Endothelial cell of umbilical vein (primary cell): Measurements from ENCODE around the gene PCDHGA12. TPM values are rescaled to one million over a fixed set of nuclear protein-coding genes. Genes with fewer than 3 reads are reported as not detected.

Experiments used
- BruUV-seq: library from RNA; stranded (reverse); fragments of 400-500 nt; replicated peaks from 2 replicates; lab custom pipeline; 2021; lab: Mats Ljungman, UMichigan
- CTCF ChIA-PET: fragments of 300-600, 350-600 bp; sonication (Branson Sonifier 250); formaldehyde crosslinking; loops from one replicate; lab custom pipeline; 2021; ENCODE audit warnings: antibody characterized with exemption, inconsistent platforms; lab: Charles Lee
- POLR2A ChIA-PET: fragments of 300-600, 350-600 bp; sonication (Branson Sonifier 250); formaldehyde crosslinking; loops from one replicate; lab custom pipeline; 2021; ENCODE audit warnings: antibody characterized with exemption, inconsistent platforms; lab: Charles Lee
- DNase-seq: peaks from one replicate; pipeline ENCODE4 v3.0.0-alpha.2; 2011; ENCODE audit warnings: low read depth, low spot score
- FAIRE-seq: peaks from 2 replicates; lab custom pipeline; 2011; peaks lifted over from hg19 to GRCh38; lab: Jason Lieb, UNC
- H2AFZ ChIP-seq: 2 replicates; pipeline ENCODE4 v1.6.0; 2012; ENCODE audit warnings: low read depth, low read length, control low read depth, inconsistent platforms
- H3K27ac ChIP-seq: 2 replicates; pipeline ENCODE4 v1.5.1; 2011; ENCODE audit warnings: low read depth, mild to moderate bottlenecking, control low read depth, low read length, moderate library complexity; ENCODE audit not compliant: insufficient read depth
- H3K27me3 ChIP-seq, 2 experiments: 2 replicates each; pipeline versions ENCODE4 v1.6.0 to v1.6.1; 2011; ENCODE audit warnings: low read length in 2 of 2, mixed read lengths in 1 of 2; ENCODE audit not compliant: control insufficient read depth in 2 of 2, insufficient read depth in 2 of 2
- H3K36me3 ChIP-seq, 2 experiments: 2 replicates in 1 of 2; 3 replicates in 1 of 2; pipeline ENCODE4 v1.5.1; 2011; ENCODE audit warnings: low read length in 2 of 2, mild to moderate bottlenecking in 1 of 2, moderate library complexity in 1 of 2; ENCODE audit not compliant: control insufficient read depth in 2 of 2, insufficient read depth in 2 of 2; ENCODE audit errors: extremely low read depth in 1 of 2
- H3K4me1 ChIP-seq: 3 replicates; pipeline ENCODE4 v1.5.1; 2011; ENCODE audit warnings: mild to moderate bottlenecking, low read length; ENCODE audit not compliant: control insufficient read depth, insufficient read depth; ENCODE audit errors: extremely low read depth
- H3K4me2 ChIP-seq: 2 replicates; pipeline ENCODE4 v1.6.1; 2011; ENCODE audit warnings: low read length, control low read depth, mixed read lengths; ENCODE audit not compliant: insufficient read depth
- H3K4me3 ChIP-seq, 3 experiments: fragments of 200-600 bp in 1 of 3; sonication (generic), shearing (Covaris generic) in 1 of 3; replicated peaks in 1 of 3; 2 replicates each; pipeline ENCODE4 v1.5.1; 2011 to 2016; ENCODE audit warnings: control low read depth in 3 of 3, low read length in 3 of 3, mild to moderate bottlenecking in 2 of 3, inconsistent platforms in 1 of 3, low read depth in 1 of 3, moderate library complexity in 1 of 3; ENCODE audit not compliant: insufficient read depth in 1 of 3
- H3K79me2 ChIP-seq: 2 replicates; pipeline ENCODE4 v1.6.0; 2012; ENCODE audit warnings: low read length, inconsistent platforms; ENCODE audit not compliant: control insufficient read depth, insufficient read depth
- H3K9ac ChIP-seq: replicated peaks from 2 replicates; pipeline ENCODE3; 2011; ENCODE audit warnings: low read length, control low read depth; ENCODE audit not compliant: insufficient read depth; ENCODE audit errors: extremely low read depth
- H3K9me1 ChIP-seq: replicated peaks from 3 replicates; pipeline ENCODE4 v1.6.0; 2011; ENCODE audit warnings: mild to moderate bottlenecking, low read length; ENCODE audit not compliant: control insufficient read depth, insufficient read depth; ENCODE audit errors: extremely low read depth
- H3K9me3 ChIP-seq: replicated peaks from 2 replicates; pipeline ENCODE4 v1.5.1; 2012; ENCODE audit warnings: low read length, inconsistent platforms; ENCODE audit not compliant: control insufficient read depth, insufficient read depth
- H4K20me1 ChIP-seq: replicated peaks from 2 replicates; pipeline ENCODE3; 2011; ENCODE audit warnings: mild to moderate bottlenecking, low read length; ENCODE audit not compliant: control insufficient read depth, insufficient read depth; ENCODE audit errors: extremely low read depth
- CTCF ChIP-seq, 2 donors: IDR thresholded peaks; 1 replicate in 1 of 2; 2 replicates in 1 of 2; pipeline ENCODE4 v1.5.1; 2011; ENCODE audit warnings: low read length in 2 of 2, mild to moderate bottlenecking in 2 of 2, moderate library complexity in 2 of 2, control low read depth in 1 of 2, inconsistent platforms in 1 of 2, low read depth in 1 of 2; ENCODE audit not compliant: insufficient read depth in 1 of 2; ENCODE audit errors: extremely low read depth in 1 of 2
- EZH2 ChIP-seq: IDR thresholded peaks from 2 replicates; pipeline ENCODE4 v1.6.1; 2012; ENCODE audit warnings: borderline replicate concordance, low read depth, mild to moderate bottlenecking, moderate library complexity, low read length, inconsistent platforms; ENCODE audit not compliant: severe bottlenecking
- FOS ChIP-seq: IDR thresholded peaks from 2 replicates; pipeline ENCODE4 v1.6.1; 2011; ENCODE audit warnings: mild to moderate bottlenecking, low read length, moderate library complexity, borderline replicate concordance; ENCODE audit not compliant: insufficient read depth
- GATA2 ChIP-seq: IDR thresholded peaks from 2 replicates; pipeline ENCODE4 v1.7.0; 2011; ENCODE audit warnings: low read depth, mild to moderate bottlenecking, moderate library complexity, mixed read lengths, low read length; ENCODE audit not compliant: insufficient read length, insufficient read depth
- JUN ChIP-seq: IDR thresholded peaks from 2 replicates; pipeline ENCODE4 v1.6.1; 2011; ENCODE audit warnings: borderline replicate concordance, low read depth; ENCODE audit not compliant: insufficient read length, insufficient read depth
- MAX ChIP-seq: IDR thresholded peaks from 2 replicates; pipeline ENCODE4 v1.6.1; 2011; ENCODE audit not compliant: insufficient read depth, insufficient read length
- MYC ChIP-seq: IDR thresholded peaks from one replicate; pipeline ENCODE4 v1.6.1; 2011; ENCODE audit warnings: mild to moderate bottlenecking, low read depth, low read length
- POLR2A ChIP-seq: IDR thresholded peaks from 2 replicates; pipeline ENCODE4 v1.6.1; 2012; ENCODE audit warnings: low read depth, mild to moderate bottlenecking, control low read depth, low read length
- POLR2AphosphoS5 ChIP-seq: IDR thresholded peaks from 2 replicates; pipeline ENCODE4 v1.6.1; 2012; ENCODE audit warnings: low read depth, mild to moderate bottlenecking, control low read depth, low read length, moderate library complexity; ENCODE audit not compliant: insufficient read depth
- dilution Hi-C: fragments of 300-500 bp; cut with MboI; formaldehyde crosslinking; loops from one replicate; pipeline ENCODE4 v1.15.0; 2019; ENCODE audit warnings: low sequenced_read_pairs; ENCODE audit not compliant: extremely low pct_ligation_motif_present
- intact Hi-C: fragments of 100-400 bp; cut with micrococcal nuclease; formaldehyde crosslinking; loops from one replicate; pipeline ENCODE4 v1.10.0; 2022
- polyA plus RNA-seq, 4 experiments: library from polyadenylated mRNA; depleted of rRNA in 3 of 4; stranded (reverse) in 3 of 4; unstranded in 1 of 4; fragments of >200 nt; gene quantifications; 2 replicates each; pipeline versions ENCODE4 v1.2.1 to v1.2.3, GENCODE V29; 2011 to 2012; ENCODE audit warnings: missing spikeins in 1 of 4
- total RNA-seq: library from RNA; stranded (reverse); gene quantifications from 2 replicates; pipeline ENCODE4 v1.2.3, GENCODE V29; 2021

PCDHGA12 gene
- total and polyA plus RNA-seq, 2 donors (not counting 3 experiments of a cell fraction or from before 2014, with no cell fraction given) = 4.2 to 9.9 TPM

GRCh38 chr5:141421489-141421855 is 8.8 kb upstream of the PCDHGA12 start:
- H3K9ac ChIP-seq = no peak overlapping the region
- BruUV-seq = no TSS peak
- H3K4me2 ChIP-seq = peak overlapping the region; percentile 90
- no peaks in the 10 kb centered on the region for H4K20me1 ChIP-seq
- H3K9me3 ChIP-seq = peaks cover 8% of the 10 kb centered on the region
- no peaks in the 10 kb centered on the region for H3K9me1 ChIP-seq
- TF ChIP-seq MAX (no peak), POLR2A (no peak), CTCF (IDR thresholded peaks at IDR 0.05; ENCODE audit: extremely low read depth in 1 of 2, insufficient read depth in 1 of 2, low read depth in 1 of 2, low read length in 2 of 2) (no peak), EZH2 (no peak), FOS (no peak), GATA2 (no peak), POLR2AphosphoS5 (no peak), JUN (no peak), MYC (no peak)
- CTCF ChIA-PET = interaction anchor here (0.6 to 11.3 kb wide), 40 partner anchors 9 to 212 kb away, joined by 3 to 335 read pairs (median 6); partner anchors contain the start of genes DIAPH1, PCDHB12, PCDHGA1 and PCDHGA10
- POLR2A ChIA-PET = interaction anchor here (1.9 to 2.2 kb wide), 2 partner anchors 9 to 137 kb away, joined by 8 read pairs; partner anchors contain the start of gene PCDHGA12
- H3K79me2 ChIP-seq = no peaks in the 10 kb centered on the region
- H3K27me3 ChIP-seq = peaks cover 38 to 84% of the 10 kb centered on the region in 2 experiments
- dilution Hi-C loops (no loop called here), intact Hi-C loops (loop anchor here (1.0 to 5.0 kb wide), 4 partner anchors 9 to 103 kb away; partner anchors contain the start of genes PCDHGA12, PCDHGA6 and PCDHGB3)
- peak overlapping the region; percentile 84 for H2AFZ ChIP-seq
- H3K4me1 ChIP-seq = peaks cover 15% of the 10 kb centered on the region
- H3K36me3 ChIP-seq = no peaks in the 10 kb centered on the region
- peak overlapping the region; percentile 39 to 83 (median 66) for H3K4me3 ChIP-seq
- DNase-seq = no peak
- no peak for FAIRE-seq
- H3K27ac ChIP-seq = no peak overlapping the region
